Gastrocnemius medialis (tissue), 4 donors: ENCODE measurements around the gene TSC2. TPM values are rescaled to one million over a fixed set of nuclear protein-coding genes. Genes with fewer than 3 reads are reported as not detected.
"Not testable (repeated sequence)": the region's sequence is repeated elsewhere in the genome, so short reads cannot be mapped to it uniquely, and the experiment has no call there.

Experiments
- ATAC-seq, 2 donors: fragments of 150-250 bp; one replicate each; pipeline ENCODE4 v1.9.1; 2016
- DNase-seq, 2 donors: peaks; one replicate each; pipeline ENCODE4 v3.0.0-alpha.2; 2019
- H3K27ac ChIP-seq, 4 donors: fragments of 200-600 bp; sonication (generic); 1 replicate in 1 of 4; 2 replicates in 3 of 4; pipeline ENCODE4 v1.5.1; 2016 to 2018; ENCODE audit warnings: mild to moderate bottlenecking in 2 of 4, moderate library complexity in 1 of 4
- H3K27me3 ChIP-seq, 3 donors: fragments of 200-600 bp; sonication (generic) in 2 of 3; 1 replicate in 1 of 3; 2 replicates in 2 of 3; pipeline versions ENCODE4 v1.5.1 to v1.6.0; 2016 to 2019; ENCODE audit warnings: mild to moderate bottlenecking in 1 of 3, moderate library complexity in 1 of 3
- H3K36me3 ChIP-seq, 2 donors: fragments of 200-600 bp; sonication (generic) in 1 of 2; one replicate each; pipeline ENCODE4 v1.5.1; 2017 to 2018
- H3K4me1 ChIP-seq, 2 donors: fragments of 200-600 bp; sonication (generic) in 1 of 2; one replicate each; pipeline ENCODE4 v1.5.1; 2016 to 2017; ENCODE audit warnings: mild to moderate bottlenecking in 2 of 2
- H3K4me3 ChIP-seq, 4 donors: fragments of 200-600 bp; sonication (generic) in 3 of 4; 1 replicate in 1 of 4; 2 replicates in 3 of 4; pipeline ENCODE4 v1.5.1; 2016 to 2019; ENCODE audit warnings: mild to moderate bottlenecking in 2 of 4
- H3K9me3 ChIP-seq, 3 donors: fragments of 200-600 bp; sonication (generic) in 2 of 3; 1 replicate in 1 of 3; 2 replicates in 2 of 3; pipeline ENCODE4 v1.5.1; 2016 to 2019
- CTCF ChIP-seq, 5 experiments: fragments of 450-650 bp in 3 of 5; fragments of 200-600 bp in 2 of 5; sonication (generic) in 2 of 5; IDR thresholded peaks in 4 of 5; conservative IDR thresholded peaks in 1 of 5; 1 replicate in 4 of 5; 2 replicates in 1 of 5; pipeline ENCODE4 v1.5.1; 2016 to 2019; ENCODE audit warnings: antibody characterized with exemption in 5 of 5, mild to moderate bottlenecking in 3 of 5, moderate library complexity in 3 of 5
- POLR2A ChIP-seq, 2 donors: fragments of 450-650 bp; IDR thresholded peaks; one replicate each; pipeline ENCODE4 v1.6.1; 2017; ENCODE audit warnings: antibody characterized with exemption in 2 of 2, mild to moderate bottlenecking in 2 of 2, moderate library complexity in 2 of 2
- in situ Hi-C, 4 donors: fragments of 200-750 bp; cut with MboI; loops; one replicate each; pipeline versions ENCODE4 v1.15.0 to v1.8.0; 2017; ENCODE audit warnings: low sequenced_read_pairs in 4 of 4
- intact Hi-C: fragments of 100-400 bp; cut with DNase I; formaldehyde crosslinking; loops from one replicate; pipeline ENCODE4 v1.15.1; 2023; ENCODE audit warnings: low total_unique reads
- total RNA-seq, 4 donors: library from RNA; depleted of rRNA; stranded (reverse); fragments of >200 nt; gene quantifications; one replicate each; pipeline versions ENCODE4 v1.1.0 to v1.2.3, GENCODE V29; 2016

The TSC2 gene
- total RNA-seq, 4 donors from 2014 or later: 44.5 to 62.7 (median 53.8) TPM

- in situ Hi-C loops (no loop called here), intact Hi-C loops (no loop called here)
- peaks cover 0 to 64% of the 10 kb centered on the region in 2 donors for H3K36me3 ChIP-seq
- DNase-seq (no peak), ATAC-seq (no peak)
- no peaks in the 10 kb centered on the region for H3K4me1 ChIP-seq
- no peak overlapping the region for H3K4me3 ChIP-seq
- H3K27ac ChIP-seq: no peak overlapping the region
- TF ChIP-seq POLR2A (IDR thresholded peaks at IDR 0.05) (no peak), CTCF (IDR thresholded peaks at IDR 0.05 in 4 of 5, conservative IDR thresholded peaks at IDR 0.05 in 1 of 5) (no peak)
- no peaks in the 10 kb centered on the region for H3K9me3 ChIP-seq
- no peaks in the 10 kb centered on the region for H3K27me3 ChIP-seq
Observed at GRCh38 chr16:2102471-2102870, 54.7 kb downstream of the TSC2 start.

GRCh38 chr16:2104464-2104863 lies 56.7 kb downstream of the TSC2 start:
- in situ Hi-C loops, intact Hi-C loops, DNase-seq, H3K4me1 ChIP-seq, H3K27me3 ChIP-seq, H3K4me3 ChIP-seq, ATAC-seq, H3K9me3 ChIP-seq, H3K27ac ChIP-seq: not testable (repeated sequence)
- peaks cover 0 to 65% of the 10 kb centered on the region in 2 donors for H3K36me3 ChIP-seq

- ATAC-seq, H3K27me3 ChIP-seq, H3K9me3 ChIP-seq, DNase-seq, in situ Hi-C loops, intact Hi-C loops, H3K4me1 ChIP-seq, H3K27ac ChIP-seq, H3K4me3 ChIP-seq: not testable (repeated sequence)
- H3K36me3 ChIP-seq: peaks cover 0 to 63% of the 10 kb centered on the region in 2 donors
Observed at GRCh38 chr16:2105291-2105690, 57.5 kb downstream of the TSC2 start.

GRCh38 chr16:2105769-2106168 lies 58.0 kb downstream of the TSC2 start:
- peaks cover 0 to 63% of the 10 kb centered on the region in 2 donors for H3K36me3 ChIP-seq
- H3K27me3 ChIP-seq, intact Hi-C loops, H3K9me3 ChIP-seq, H3K4me3 ChIP-seq, H3K27ac ChIP-seq, H3K4me1 ChIP-seq, DNase-seq, in situ Hi-C loops, ATAC-seq: not testable (repeated sequence)

GRCh38 chr16:2106211-2106610 lies 58.4 kb downstream of the TSC2 start:
- DNase-seq, H3K27me3 ChIP-seq, ATAC-seq, H3K27ac ChIP-seq, H3K4me3 ChIP-seq, H3K9me3 ChIP-seq, intact Hi-C loops, H3K4me1 ChIP-seq, in situ Hi-C loops: not testable (repeated sequence)
- H3K36me3 ChIP-seq: peaks cover 0 to 63% of the 10 kb centered on the region in 2 donors

- ATAC-seq, in situ Hi-C loops: not testable (repeated sequence)
Observed at GRCh38 chr16:2107121-2107790, 59.5 kb downstream of the TSC2 start.

GRCh38 chr16:2107791-2108125 lies 60.0 kb downstream of the TSC2 start:
- H3K27ac ChIP-seq, H3K4me1 ChIP-seq, H3K4me3 ChIP-seq, H3K27me3 ChIP-seq, DNase-seq, H3K9me3 ChIP-seq, intact Hi-C loops, ATAC-seq, in situ Hi-C loops: not testable (repeated sequence)
- H3K36me3 ChIP-seq: peaks cover 0 to 70% of the 10 kb centered on the region in 2 donors

More at GRCh38 chr16:2107121-2107790, 59.5 kb downstream of the TSC2 start:
- H3K27me3 ChIP-seq, DNase-seq, H3K4me3 ChIP-seq, H3K9me3 ChIP-seq, intact Hi-C loops, H3K4me1 ChIP-seq, H3K27ac ChIP-seq: not testable (repeated sequence)
- peaks cover 0 to 70% of the 10 kb centered on the region in 2 donors for H3K36me3 ChIP-seq

- H3K36me3 ChIP-seq: peaks cover 0 to 66% of the 10 kb centered on the region in 2 donors
- in situ Hi-C loops, H3K27me3 ChIP-seq, intact Hi-C loops, H3K9me3 ChIP-seq, DNase-seq, H3K4me1 ChIP-seq, ATAC-seq, H3K27ac ChIP-seq, H3K4me3 ChIP-seq: not testable (repeated sequence)
Observed at GRCh38 chr16:2108446-2109270, 60.9 kb downstream of the TSC2 start.

GRCh38 chr16:2109271-2109580 lies 61.4 kb downstream of the TSC2 start:
- in situ Hi-C loops, H3K27me3 ChIP-seq: not testable (repeated sequence)

GRCh38 chr16:2109872-2110271 lies 62.1 kb downstream of the TSC2 start:
- in situ Hi-C loops, H3K27me3 ChIP-seq, H3K4me1 ChIP-seq, ATAC-seq, DNase-seq, intact Hi-C loops, H3K4me3 ChIP-seq, H3K9me3 ChIP-seq: not testable (repeated sequence)
- H3K36me3 ChIP-seq: peaks cover 0 to 73% of the 10 kb centered on the region in 2 donors
- H3K27ac ChIP-seq: peak overlapping the region in 3 of 4 donors; percentile 41 to 66 (median 64)

More at GRCh38 chr16:2109271-2109580, 61.4 kb downstream of the TSC2 start:
- H3K27ac ChIP-seq, H3K9me3 ChIP-seq, H3K4me3 ChIP-seq, DNase-seq, intact Hi-C loops, ATAC-seq, H3K4me1 ChIP-seq: not testable (repeated sequence)
- peaks cover 0 to 71% of the 10 kb centered on the region in 2 donors for H3K36me3 ChIP-seq
